HL-60 (cell line): ENCODE measurements around the gene STAC3.

Source experiments
- DNase-seq, 2 experiments: peaks; one replicate each; pipeline ENCODE4 v3.0.0-alpha.2; 2010 to 2020; ENCODE audit warnings: low read depth in 1 of 2, low spot score in 1 of 2
- H3K27ac ChIP-seq: fragments of 250-450 bp; sonication (Bioruptor Pico); replicated peaks from 2 replicates; pipeline ENCODE4 v1.5.1; 2020; ENCODE audit warnings: mild to moderate bottlenecking, moderate library complexity
- H3K27me3 ChIP-seq: fragments of 250-450 bp; sonication (Bioruptor Pico); 2 replicates; pipeline ENCODE4 v1.5.1; 2021; ENCODE audit warnings: mild to moderate bottlenecking, moderate library complexity; ENCODE audit not compliant: insufficient read depth, poor library complexity, severe bottlenecking
- H3K4me3 ChIP-seq: replicated peaks from 2 replicates; pipeline ENCODE4 v1.5.1; 2011; ENCODE audit warnings: mild to moderate bottlenecking, control low read depth, low read length; ENCODE audit not compliant: insufficient read depth
- GABPA ChIP-seq: IDR thresholded peaks from 2 replicates; pipeline ENCODE4 v1.6.1; 2012; ENCODE audit warnings: low read depth
- POLR2AphosphoS5 ChIP-seq: IDR thresholded peaks from 2 replicates; pipeline ENCODE4 v1.6.1; 2012; ENCODE audit warnings: low read depth
- SPI1 ChIP-seq: IDR thresholded peaks from 2 replicates; pipeline ENCODE4 v1.6.1; 2012; ENCODE audit warnings: low read depth, mild to moderate bottlenecking, borderline replicate concordance
- TF ChIP-seq, protein P1 (sequence below): IDR thresholded peaks from 2 replicates; pipeline ENCODE4 v1.6.1; 2012; ENCODE audit warnings: low read depth; ENCODE audit not compliant: insufficient replicate concordance
- TF ChIP-seq, protein P2 (sequence below): IDR thresholded peaks from one replicate; pipeline ENCODE4 v1.5.1; 2011; ENCODE audit warnings: low read length, control low read depth, inconsistent platforms; ENCODE audit not compliant: insufficient read depth

STAC3 gene

DNA sequence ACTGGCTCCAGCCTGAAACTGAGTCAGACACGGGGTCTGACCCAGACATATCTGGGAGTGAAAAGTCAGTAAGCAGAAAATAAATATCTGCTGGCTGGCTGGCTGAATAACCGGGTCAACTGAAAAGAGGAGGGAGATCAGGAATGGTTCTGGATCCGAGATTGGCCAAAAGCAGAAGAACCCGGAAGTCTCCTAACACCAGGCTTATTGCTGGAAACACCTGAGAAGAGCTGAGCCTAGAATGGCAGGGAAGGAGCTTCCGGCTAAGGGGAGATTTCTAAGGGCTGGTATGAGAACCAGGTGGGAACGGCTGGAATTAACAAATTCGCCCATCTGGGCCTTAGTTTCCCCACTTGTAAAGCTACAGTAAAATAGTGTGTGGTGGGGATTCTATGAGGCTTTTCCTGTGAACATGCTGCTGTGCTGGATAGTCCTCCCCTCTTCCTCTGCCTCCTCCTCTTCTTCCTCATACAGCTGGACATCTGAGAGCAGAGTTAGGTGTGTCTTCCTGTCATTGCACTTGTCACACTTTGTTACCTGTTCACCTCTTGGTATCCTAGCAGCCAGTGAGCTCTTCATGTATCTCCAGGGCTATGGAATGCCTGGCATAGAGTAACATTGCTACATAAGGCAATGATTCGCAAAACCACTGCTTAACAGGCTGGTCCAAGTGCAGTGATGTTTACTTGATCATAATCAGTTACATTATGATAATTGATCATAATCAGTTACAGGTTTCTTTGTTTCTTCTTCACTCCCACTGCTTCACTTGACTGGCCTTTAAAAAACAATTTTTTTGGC, 23.5 kb downstream of the STAC3 start:
- H3K4me3 ChIP-seq: no peak overlapping the region; the same call in 1 of the 2 replicates

DNA sequence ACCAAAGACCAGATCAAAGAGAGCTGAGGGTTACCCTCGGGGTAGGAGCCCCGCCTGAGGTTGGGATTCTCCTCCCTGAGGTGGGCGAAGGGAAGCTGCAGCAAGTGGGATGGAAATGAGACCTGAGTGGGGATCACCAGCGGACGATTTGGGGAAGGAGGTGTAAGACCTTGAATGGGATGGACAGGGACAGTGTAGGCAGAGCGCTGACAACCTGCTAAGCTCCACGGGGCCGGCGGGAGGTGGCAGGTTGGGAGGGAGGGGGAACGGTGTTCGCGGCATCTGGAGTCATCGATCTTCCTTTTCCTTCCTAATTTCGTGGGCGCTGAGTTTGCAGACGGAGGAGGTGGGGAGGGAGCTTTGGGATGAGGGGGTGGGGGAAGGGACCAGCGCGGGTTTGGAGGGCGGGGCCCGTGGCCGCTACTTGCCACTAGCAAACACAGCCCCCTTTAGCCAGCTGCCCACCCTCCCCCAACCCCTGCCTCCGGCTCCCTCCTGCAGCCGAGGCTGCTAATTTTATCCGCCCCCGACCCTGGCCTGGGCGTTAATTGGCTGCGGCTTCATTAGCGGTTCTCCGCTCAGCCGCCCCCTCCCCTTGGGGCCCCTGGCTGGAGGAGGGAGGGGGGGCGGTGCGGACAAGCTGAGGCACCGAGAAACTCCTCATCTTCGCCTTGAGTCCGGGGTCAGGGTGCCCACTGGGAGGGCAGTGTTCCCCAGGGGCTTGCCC, 24.2 kb downstream of the STAC3 start:
- peaks cover 44% of the 10 kb centered on the region for H3K27me3 ChIP-seq
- peak overlapping the region; percentile 5; the same call in 1 of the 2 replicates for H3K4me3 ChIP-seq
- H3K27ac ChIP-seq: no peak overlapping the region
- no peak for DNase-seq
- no peak for TF ChIP-seq POLR2AphosphoS5

More for the DNA sequence above, 23.5 kb downstream of the STAC3 start:
- no peak for DNase-seq
- Histone ChIP-seq H3K27ac (no peak overlapping the region), H3K27me3 (peaks cover 36% of the 10 kb centered on the region)
- TF ChIP-seq SPI1 (no peak), GABPA (no peak), POLR2AphosphoS5 (no peak)
- TF ChIP-seq, protein P1, sequence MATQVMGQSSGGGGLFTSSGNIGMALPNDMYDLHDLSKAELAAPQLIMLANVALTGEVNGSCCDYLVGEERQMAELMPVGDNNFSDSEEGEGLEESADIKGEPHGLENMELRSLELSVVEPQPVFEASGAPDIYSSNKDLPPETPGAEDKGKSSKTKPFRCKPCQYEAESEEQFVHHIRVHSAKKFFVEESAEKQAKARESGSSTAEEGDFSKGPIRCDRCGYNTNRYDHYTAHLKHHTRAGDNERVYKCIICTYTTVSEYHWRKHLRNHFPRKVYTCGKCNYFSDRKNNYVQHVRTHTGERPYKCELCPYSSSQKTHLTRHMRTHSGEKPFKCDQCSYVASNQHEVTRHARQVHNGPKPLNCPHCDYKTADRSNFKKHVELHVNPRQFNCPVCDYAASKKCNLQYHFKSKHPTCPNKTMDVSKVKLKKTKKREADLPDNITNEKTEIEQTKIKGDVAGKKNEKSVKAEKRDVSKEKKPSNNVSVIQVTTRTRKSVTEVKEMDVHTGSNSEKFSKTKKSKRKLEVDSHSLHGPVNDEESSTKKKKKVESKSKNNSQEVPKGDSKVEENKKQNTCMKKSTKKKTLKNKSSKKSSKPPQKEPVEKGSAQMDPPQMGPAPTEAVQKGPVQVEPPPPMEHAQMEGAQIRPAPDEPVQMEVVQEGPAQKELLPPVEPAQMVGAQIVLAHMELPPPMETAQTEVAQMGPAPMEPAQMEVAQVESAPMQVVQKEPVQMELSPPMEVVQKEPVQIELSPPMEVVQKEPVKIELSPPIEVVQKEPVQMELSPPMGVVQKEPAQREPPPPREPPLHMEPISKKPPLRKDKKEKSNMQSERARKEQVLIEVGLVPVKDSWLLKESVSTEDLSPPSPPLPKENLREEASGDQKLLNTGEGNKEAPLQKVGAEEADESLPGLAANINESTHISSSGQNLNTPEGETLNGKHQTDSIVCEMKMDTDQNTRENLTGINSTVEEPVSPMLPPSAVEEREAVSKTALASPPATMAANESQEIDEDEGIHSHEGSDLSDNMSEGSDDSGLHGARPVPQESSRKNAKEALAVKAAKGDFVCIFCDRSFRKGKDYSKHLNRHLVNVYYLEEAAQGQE: no peak
- TF ChIP-seq, protein P2, sequence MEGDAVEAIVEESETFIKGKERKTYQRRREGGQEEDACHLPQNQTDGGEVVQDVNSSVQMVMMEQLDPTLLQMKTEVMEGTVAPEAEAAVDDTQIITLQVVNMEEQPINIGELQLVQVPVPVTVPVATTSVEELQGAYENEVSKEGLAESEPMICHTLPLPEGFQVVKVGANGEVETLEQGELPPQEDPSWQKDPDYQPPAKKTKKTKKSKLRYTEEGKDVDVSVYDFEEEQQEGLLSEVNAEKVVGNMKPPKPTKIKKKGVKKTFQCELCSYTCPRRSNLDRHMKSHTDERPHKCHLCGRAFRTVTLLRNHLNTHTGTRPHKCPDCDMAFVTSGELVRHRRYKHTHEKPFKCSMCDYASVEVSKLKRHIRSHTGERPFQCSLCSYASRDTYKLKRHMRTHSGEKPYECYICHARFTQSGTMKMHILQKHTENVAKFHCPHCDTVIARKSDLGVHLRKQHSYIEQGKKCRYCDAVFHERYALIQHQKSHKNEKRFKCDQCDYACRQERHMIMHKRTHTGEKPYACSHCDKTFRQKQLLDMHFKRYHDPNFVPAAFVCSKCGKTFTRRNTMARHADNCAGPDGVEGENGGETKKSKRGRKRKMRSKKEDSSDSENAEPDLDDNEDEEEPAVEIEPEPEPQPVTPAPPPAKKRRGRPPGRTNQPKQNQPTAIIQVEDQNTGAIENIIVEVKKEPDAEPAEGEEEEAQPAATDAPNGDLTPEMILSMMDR: no peak

DNA sequence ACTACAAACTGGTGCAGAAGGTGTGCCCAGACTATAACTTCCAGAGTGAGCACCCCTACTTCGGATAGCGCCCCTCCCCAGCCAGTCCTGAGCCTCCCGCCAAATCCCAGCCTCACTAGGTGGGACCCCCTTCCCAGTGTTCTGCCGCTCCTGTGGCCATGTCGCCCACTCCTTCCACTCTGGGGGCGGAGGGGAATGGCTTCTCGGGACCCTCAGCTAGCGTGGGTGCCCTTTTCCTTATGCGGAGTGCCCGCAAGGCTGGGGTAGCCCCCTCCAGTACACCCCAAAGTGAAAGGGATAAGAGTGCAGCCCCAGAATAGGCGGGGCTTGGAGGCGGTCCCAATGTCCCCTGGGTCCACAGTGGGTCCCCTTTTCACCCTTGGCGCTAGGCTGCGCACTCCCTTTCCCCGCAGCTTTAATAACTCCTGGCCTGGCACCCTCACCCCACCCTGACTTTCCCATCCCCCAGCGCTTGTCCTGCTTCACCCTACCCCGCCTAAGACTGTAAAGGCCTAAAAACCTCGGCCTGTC, 25.2 kb downstream of the STAC3 start:
- Histone ChIP-seq H3K4me3 (no peak overlapping the region), H3K27ac (no peak overlapping the region), H3K27me3 (peaks cover 54% of the 10 kb centered on the region)
- TF ChIP-seq GABPA (no peak), POLR2AphosphoS5 (no peak), SPI1 (no peak)
- TF ChIP-seq, protein P1: no peak
- TF ChIP-seq, protein P2: no peak
- DNase-seq: no peak

DNA sequence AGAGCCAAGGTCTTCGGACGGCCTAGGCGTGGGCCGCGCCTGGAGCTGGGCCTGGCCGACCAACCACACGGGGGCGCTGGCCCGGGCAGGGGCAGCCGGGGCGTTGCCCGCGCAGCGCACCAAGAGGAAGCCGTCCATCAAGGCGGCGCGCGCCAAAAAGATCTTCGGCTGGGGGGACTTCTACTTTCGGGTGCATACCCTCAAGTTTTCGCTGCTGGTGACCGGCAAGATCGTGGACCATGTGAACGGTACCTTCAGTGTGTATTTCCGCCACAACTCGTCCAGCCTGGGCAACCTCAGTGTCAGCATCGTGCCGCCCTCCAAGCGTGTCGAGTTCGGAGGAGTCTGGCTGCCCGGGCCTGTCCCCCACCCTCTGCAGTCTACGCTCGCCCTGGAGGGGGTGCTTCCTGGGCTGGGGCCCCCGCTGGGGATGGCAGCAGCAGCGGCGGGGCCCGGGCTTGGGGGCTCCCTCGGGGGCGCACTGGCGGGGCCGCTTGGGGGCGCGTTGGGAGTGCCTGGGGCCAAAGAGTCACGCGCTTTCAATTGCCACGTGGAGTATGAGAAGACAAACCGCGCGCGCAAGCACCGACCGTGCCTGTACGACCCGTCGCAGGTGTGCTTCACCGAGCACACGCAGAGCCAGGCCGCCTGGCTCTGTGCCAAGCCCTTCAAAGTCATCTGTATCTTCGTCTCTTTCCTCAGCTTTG, 25.9 kb downstream of the STAC3 start:
- Histone ChIP-seq H3K4me3 (no peak overlapping the region), H3K27ac (no peak overlapping the region), H3K27me3 (peaks cover 60% of the 10 kb centered on the region)
- no peak for TF ChIP-seq GABPA
- TF ChIP-seq, protein P2: peak; percentile 52
- DNase-seq: peak in 1 of 2 experiments; percentile 53
